Mucosa of descending colon (tissue), 3 donors: Measurements from ENCODE around the gene RBFOX2. TPM values are rescaled to one million over a fixed set of nuclear protein-coding genes. Genes with fewer than 3 reads are reported as not detected.
"Not testable (repeated sequence)": the region's sequence is repeated elsewhere in the genome, so short reads cannot be mapped to it uniquely, and the experiment has no call there.

Experiments
- ATAC-seq: fragments of 200-7000 bp; cut with Tn5 transposase; one replicate; pipeline ENCODE4 v1.9.1; 2020; ENCODE audit warnings: mild to moderate bottlenecking, moderate library complexity
- DNase-seq, 3 donors: peaks; one replicate each; pipeline ENCODE4 v3.0.0-alpha.2; 2020
- H3K36me3 ChIP-seq: fragments of 200-600 bp; one replicate; pipeline ENCODE4 v1.8.0; 2021; ENCODE audit warnings: low read depth, mild to moderate bottlenecking
- H3K4me1 ChIP-seq: fragments of 200-600 bp; one replicate; pipeline ENCODE4 v1.8.0; 2021; ENCODE audit warnings: low read depth, mild to moderate bottlenecking
- H3K4me3 ChIP-seq: fragments of 200-600 bp; one replicate; pipeline ENCODE4 v1.8.0; 2021; ENCODE audit warnings: mild to moderate bottlenecking
- H3K9me3 ChIP-seq: fragments of 200-600 bp; one replicate; pipeline ENCODE4 v1.8.0; 2021; ENCODE audit warnings: mild to moderate bottlenecking
- CTCF ChIP-seq: fragments of 200-600 bp; IDR thresholded peaks from one replicate; pipeline ENCODE4 v1.8.0; 2022; ENCODE audit warnings: antibody characterized with exemption, mild to moderate bottlenecking
- intact Hi-C, 2 donors: fragments of 100-400 bp; cut with DNase I in 1 of 2; cut with micrococcal nuclease in 1 of 2; formaldehyde crosslinking; loops; one replicate each; pipeline versions ENCODE4 v1.11.0 to v1.11.1; 2022; cut with DNase I, micrococcal nuclease
- total RNA-seq, 3 donors: library from RNA; stranded (reverse); fragmentation: NEBNext Ultra II Directional in 2 of 3; extraction: Animal tissue kit (Norgen Biotek cat#: 25700) in 2 of 3; gene quantifications; one replicate each; pipeline versions ENCODE4 v1.2.1 to v1.2.4, GENCODE V29; 2021 to 2023
- donor health status: DM: no; HTN: no; CAD: no; lungs with moderate emphysema.
- donor health status: DM: no; HTN: no; CAD: no.
- donor health status: DM: no; HTN: yes; CAD: no.

The RBFOX2 gene
- total RNA-seq, 3 donors from 2014 or later: 46.0 to 141 (median 46.2) TPM

- ATAC-seq (no peak), DNase-seq (no peak)
- H3K36me3 ChIP-seq: no peaks in the 10 kb centered on the region
- H3K4me3 ChIP-seq: no peak overlapping the region
- H3K4me1 ChIP-seq: no peaks in the 10 kb centered on the region
- TF ChIP-seq CTCF: no peak
- intact Hi-C loops: no loop called here
- H3K9me3 ChIP-seq: no peaks in the 10 kb centered on the region
Measured at GRCh38 chr22:35811670-35812069, 217.0 kb downstream of the RBFOX2 start.

GRCh38 chr22:35809816-35810215 lies 218.8 kb downstream of the RBFOX2 start:
- no peak overlapping the region for H3K4me3 ChIP-seq
- intact Hi-C loops: no loop called here

GRCh38 chr22:35808377-35808776 lies 220.2 kb downstream of the RBFOX2 start:
- intact Hi-C loops: no loop called here
- no peaks in the 10 kb centered on the region for H3K4me1 ChIP-seq
- H3K4me3 ChIP-seq: no peak overlapping the region
- no peaks in the 10 kb centered on the region for H3K36me3 ChIP-seq
- DNase-seq: no peak
- ATAC-seq: no peak
- no peak for TF ChIP-seq CTCF
- no peaks in the 10 kb centered on the region for H3K9me3 ChIP-seq

More at GRCh38 chr22:35809816-35810215, 218.8 kb downstream of the RBFOX2 start:
- ATAC-seq (no peak), DNase-seq (no peak)
- H3K36me3 ChIP-seq: no peaks in the 10 kb centered on the region
- H3K9me3 ChIP-seq: no peaks in the 10 kb centered on the region
- TF ChIP-seq CTCF: no peak
- H3K4me1 ChIP-seq: no peaks in the 10 kb centered on the region

GRCh38 chr22:35806668-35807067 lies 222.0 kb downstream of the RBFOX2 start:
- H3K4me3 ChIP-seq, intact Hi-C loops, H3K36me3 ChIP-seq, H3K9me3 ChIP-seq, DNase-seq, H3K4me1 ChIP-seq, ATAC-seq: not testable (repeated sequence)

GRCh38 chr22:35805466-35805865 lies 223.2 kb downstream of the RBFOX2 start:
- no peak for ATAC-seq
- no peaks in the 10 kb centered on the region for H3K36me3 ChIP-seq
- no peak for DNase-seq
- H3K4me1 ChIP-seq: no peaks in the 10 kb centered on the region
- no peak overlapping the region for H3K4me3 ChIP-seq
- intact Hi-C loops: no loop called here
- no peak for TF ChIP-seq CTCF
- no peaks in the 10 kb centered on the region for H3K9me3 ChIP-seq

GRCh38 chr22:35804421-35804820 lies 224.2 kb downstream of the RBFOX2 start:
- no peaks in the 10 kb centered on the region for H3K4me1 ChIP-seq
- H3K4me3 ChIP-seq: no peak overlapping the region
- no peaks in the 10 kb centered on the region for H3K9me3 ChIP-seq
- no peak for ATAC-seq
- no peaks in the 10 kb centered on the region for H3K36me3 ChIP-seq
- intact Hi-C loops: no loop called here
- TF ChIP-seq CTCF: no peak
- DNase-seq: no peak
